Endothelial cell (in vitro differentiated cells): ENCODE results near the gene HELZ. TPM values are rescaled to one million over a fixed set of nuclear protein-coding genes. Genes with fewer than 3 reads are reported as not detected.
A peak's percentile ranks its signal among the peaks of the same experiment; 100 is the strongest.

Experiments
- DNase-seq: peaks from one replicate; pipeline ENCODE4 v3.0.0; 2021; ENCODE audit warnings: low spot score
- H3K27ac Mint-ChIP-seq: one replicate; pipeline ENCODE4 v1.8.0; 2021; ENCODE audit warnings: mixed read lengths, inconsistent platforms; ENCODE audit not compliant: unreplicated experiment
- H3K27me3 Mint-ChIP-seq: one replicate; pipeline ENCODE4 v1.8.0; 2021; ENCODE audit warnings: mild to moderate bottlenecking, moderate library complexity, mixed read lengths, inconsistent platforms; ENCODE audit not compliant: unreplicated experiment
- H3K36me3 Mint-ChIP-seq: one replicate; pipeline ENCODE4 v1.8.0; 2021; ENCODE audit warnings: mild to moderate bottlenecking, low read depth, mixed read lengths, inconsistent platforms; ENCODE audit not compliant: unreplicated experiment
- H3K4me1 Mint-ChIP-seq: one replicate; pipeline ENCODE4 v1.8.0; 2021; ENCODE audit warnings: mild to moderate bottlenecking, mixed read lengths, inconsistent platforms; ENCODE audit not compliant: unreplicated experiment
- H3K4me3 Mint-ChIP-seq: one replicate; pipeline ENCODE4 v1.8.0; 2021; ENCODE audit warnings: mild to moderate bottlenecking, mixed read lengths, inconsistent platforms; ENCODE audit not compliant: unreplicated experiment
- H3K9me3 Mint-ChIP-seq: one replicate; pipeline ENCODE4 v1.8.0; 2021; ENCODE audit warnings: mixed read lengths, inconsistent platforms; ENCODE audit not compliant: unreplicated experiment
- total RNA-seq: library from RNA; stranded (reverse); fragmentation: NEBNext Ultra II Directional; extraction: Animal tissue kit (Norgen Biotek cat#: 25700); gene quantifications from one replicate; pipeline ENCODE4 v1.2.1, GENCODE V29; 2021; ENCODE audit not compliant: unreplicated experiment
- TF ChIP-seq, protein P1 (sequence below): fragments of 200-600 bp; sonication (generic); IDR thresholded peaks from one replicate; pipeline ENCODE4 v1.5.0; 2021; ENCODE audit warnings: antibody characterized with exemption; ENCODE audit not compliant: unreplicated experiment

Gene HELZ
- total RNA-seq, 1 donor from 2014 or later: 57.0 TPM

- no peak for DNase-seq
- TF ChIP-seq, protein P1, sequence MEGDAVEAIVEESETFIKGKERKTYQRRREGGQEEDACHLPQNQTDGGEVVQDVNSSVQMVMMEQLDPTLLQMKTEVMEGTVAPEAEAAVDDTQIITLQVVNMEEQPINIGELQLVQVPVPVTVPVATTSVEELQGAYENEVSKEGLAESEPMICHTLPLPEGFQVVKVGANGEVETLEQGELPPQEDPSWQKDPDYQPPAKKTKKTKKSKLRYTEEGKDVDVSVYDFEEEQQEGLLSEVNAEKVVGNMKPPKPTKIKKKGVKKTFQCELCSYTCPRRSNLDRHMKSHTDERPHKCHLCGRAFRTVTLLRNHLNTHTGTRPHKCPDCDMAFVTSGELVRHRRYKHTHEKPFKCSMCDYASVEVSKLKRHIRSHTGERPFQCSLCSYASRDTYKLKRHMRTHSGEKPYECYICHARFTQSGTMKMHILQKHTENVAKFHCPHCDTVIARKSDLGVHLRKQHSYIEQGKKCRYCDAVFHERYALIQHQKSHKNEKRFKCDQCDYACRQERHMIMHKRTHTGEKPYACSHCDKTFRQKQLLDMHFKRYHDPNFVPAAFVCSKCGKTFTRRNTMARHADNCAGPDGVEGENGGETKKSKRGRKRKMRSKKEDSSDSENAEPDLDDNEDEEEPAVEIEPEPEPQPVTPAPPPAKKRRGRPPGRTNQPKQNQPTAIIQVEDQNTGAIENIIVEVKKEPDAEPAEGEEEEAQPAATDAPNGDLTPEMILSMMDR: no peak
- Mint-ChIP-seq H3K36me3 (no peaks in the 10 kb centered on the region), H3K4me3 (no peak overlapping the region), H3K27me3 (no peaks in the 10 kb centered on the region), H3K9me3 (no peaks in the 10 kb centered on the region), H3K4me1 (peaks cover 10% of the 10 kb centered on the region), H3K27ac (peak overlapping the region; percentile 33)
These were observed 107.1 kb downstream of the HELZ start for GRCh38 chr17:67137860-67138259.

- no peak for DNase-seq
- Mint-ChIP-seq H3K4me1 (peaks cover 10% of the 10 kb centered on the region), H3K9me3 (no peaks in the 10 kb centered on the region), H3K27ac (no peak overlapping the region), H3K27me3 (no peaks in the 10 kb centered on the region), H3K36me3 (no peaks in the 10 kb centered on the region), H3K4me3 (no peak overlapping the region)
- TF ChIP-seq, protein P1: no peak
These were observed 108.0 kb downstream of the HELZ start for GRCh38 chr17:67137026-67137370.

- H3K27me3 Mint-ChIP-seq: no peaks in the 10 kb centered on the region
- no peak overlapping the region for H3K27ac Mint-ChIP-seq
- H3K4me1 Mint-ChIP-seq: peaks cover 10% of the 10 kb centered on the region
- no peaks in the 10 kb centered on the region for H3K36me3 Mint-ChIP-seq
- no peak overlapping the region for H3K4me3 Mint-ChIP-seq
- TF ChIP-seq, protein P1: no peak
- DNase-seq: no peak
- H3K9me3 Mint-ChIP-seq: no peaks in the 10 kb centered on the region
These were observed 108.6 kb downstream of the HELZ start for GRCh38 chr17:67136191-67137025.

- no peaks in the 10 kb centered on the region for H3K27me3 Mint-ChIP-seq
- no peak overlapping the region for H3K4me3 Mint-ChIP-seq
- H3K36me3 Mint-ChIP-seq: no peaks in the 10 kb centered on the region
- H3K27ac Mint-ChIP-seq: no peak overlapping the region
- TF ChIP-seq, protein P1: no peak
- no peaks in the 10 kb centered on the region for H3K9me3 Mint-ChIP-seq
- H3K4me1 Mint-ChIP-seq: peaks cover 4% of the 10 kb centered on the region
- no peak for DNase-seq
These were observed 111.8 kb downstream of the HELZ start for GRCh38 chr17:67133161-67133560.

DNA sequence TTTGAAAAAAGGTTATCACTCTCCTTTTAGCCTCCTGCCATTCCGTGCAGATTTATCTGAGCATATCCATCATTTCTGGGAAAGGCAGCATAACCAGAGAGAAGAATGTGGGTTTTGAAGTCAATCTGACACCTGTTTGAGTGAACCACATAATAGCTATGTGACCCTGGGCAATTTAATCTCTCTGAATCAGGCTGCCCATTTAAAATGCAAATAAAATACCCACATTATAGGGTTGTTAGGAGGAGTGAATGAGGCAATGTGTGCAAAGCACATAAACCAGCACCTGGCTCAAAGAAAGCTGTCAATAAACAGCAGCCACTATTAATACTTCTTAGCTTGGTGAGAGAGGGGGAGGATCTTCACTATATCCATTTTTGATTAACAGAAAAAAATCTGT, 112.6 kb downstream of the HELZ start:
- Mint-ChIP-seq H3K4me3 (no peak overlapping the region), H3K4me1 (no peaks in the 10 kb centered on the region), H3K36me3 (no peaks in the 10 kb centered on the region), H3K27ac (no peak overlapping the region), H3K27me3 (no peaks in the 10 kb centered on the region), H3K9me3 (no peaks in the 10 kb centered on the region)
- DNase-seq: no peak
- TF ChIP-seq, protein P1: no peak
